Astrocyte of the spinal cord (primary cell): ENCODE results near the gene ZFTA.
"Not testable (repeated sequence)": the region's sequence is repeated elsewhere in the genome, so short reads cannot be mapped to it uniquely, and the experiment has no call there.

Experiments used
- DNase-seq: peaks from one replicate; pipeline ENCODE4 v3.0.0; 2011; ENCODE audit warnings: low read depth, low spot score
- H3K4me3 ChIP-seq: 2 replicates; pipeline ENCODE4 v1.5.1; 2011; ENCODE audit warnings: low read depth, mild to moderate bottlenecking, low read length, moderate library complexity
- in situ Hi-C: cut with HindIII; loops from 2 replicates; pipeline ENCODE4 v1.10.0; 2017; ENCODE audit warnings: low sequenced_read_pairs
- TF ChIP-seq, protein P1 (sequence below): IDR thresholded peaks from 2 replicates; pipeline ENCODE4 v1.5.1; 2012; ENCODE audit warnings: low read depth, mild to moderate bottlenecking, low read length, inconsistent platforms

ZFTA gene

GRCh38 chr11:63813035-63813562 lies 44.5 kb upstream of the ZFTA start, which contains the start of gene SPINDOC:
Gene SPINDOC (plus strand): TSS chr11:63813456. CDS start chr11:63813687, 231 bp downstream.
- in situ Hi-C loops, result no loop called here
- peak; percentile 63 for DNase-seq
- peak within 1 kb of the TSS; percentile 89 for H3K4me3 ChIP-seq
- TF ChIP-seq, protein P1, sequence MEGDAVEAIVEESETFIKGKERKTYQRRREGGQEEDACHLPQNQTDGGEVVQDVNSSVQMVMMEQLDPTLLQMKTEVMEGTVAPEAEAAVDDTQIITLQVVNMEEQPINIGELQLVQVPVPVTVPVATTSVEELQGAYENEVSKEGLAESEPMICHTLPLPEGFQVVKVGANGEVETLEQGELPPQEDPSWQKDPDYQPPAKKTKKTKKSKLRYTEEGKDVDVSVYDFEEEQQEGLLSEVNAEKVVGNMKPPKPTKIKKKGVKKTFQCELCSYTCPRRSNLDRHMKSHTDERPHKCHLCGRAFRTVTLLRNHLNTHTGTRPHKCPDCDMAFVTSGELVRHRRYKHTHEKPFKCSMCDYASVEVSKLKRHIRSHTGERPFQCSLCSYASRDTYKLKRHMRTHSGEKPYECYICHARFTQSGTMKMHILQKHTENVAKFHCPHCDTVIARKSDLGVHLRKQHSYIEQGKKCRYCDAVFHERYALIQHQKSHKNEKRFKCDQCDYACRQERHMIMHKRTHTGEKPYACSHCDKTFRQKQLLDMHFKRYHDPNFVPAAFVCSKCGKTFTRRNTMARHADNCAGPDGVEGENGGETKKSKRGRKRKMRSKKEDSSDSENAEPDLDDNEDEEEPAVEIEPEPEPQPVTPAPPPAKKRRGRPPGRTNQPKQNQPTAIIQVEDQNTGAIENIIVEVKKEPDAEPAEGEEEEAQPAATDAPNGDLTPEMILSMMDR, result no peak

DNA sequence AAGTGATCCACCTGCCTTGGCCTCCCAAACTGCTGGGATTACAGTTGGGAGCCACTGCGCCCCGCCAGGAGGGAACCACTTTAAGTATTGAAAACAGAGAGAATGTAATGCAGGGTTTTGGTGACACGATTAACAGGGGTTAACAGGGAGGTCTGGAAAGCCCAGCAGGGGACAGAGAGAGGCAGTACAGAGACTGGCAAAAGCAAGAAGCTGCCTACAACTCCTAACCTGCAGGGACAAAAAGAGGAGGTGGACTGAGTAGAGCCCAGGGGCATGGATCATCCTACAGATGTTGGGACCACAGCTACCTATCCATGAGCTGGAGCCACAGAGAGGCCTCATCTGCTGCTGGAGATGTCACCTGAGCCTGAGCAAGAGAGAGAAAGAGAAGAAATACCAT lies 42.9 kb upstream of the ZFTA start:
- no peak for DNase-seq
- in situ Hi-C loops, result no loop called here
- TF ChIP-seq, protein P1, result no peak
- H3K4me3 ChIP-seq, result no peak overlapping the region

- in situ Hi-C loops, H3K4me3 ChIP-seq, DNase-seq: not testable (repeated sequence)
These were observed 41.8 kb upstream of the ZFTA start for GRCh38 chr11:63810383-63810782.

DNA sequence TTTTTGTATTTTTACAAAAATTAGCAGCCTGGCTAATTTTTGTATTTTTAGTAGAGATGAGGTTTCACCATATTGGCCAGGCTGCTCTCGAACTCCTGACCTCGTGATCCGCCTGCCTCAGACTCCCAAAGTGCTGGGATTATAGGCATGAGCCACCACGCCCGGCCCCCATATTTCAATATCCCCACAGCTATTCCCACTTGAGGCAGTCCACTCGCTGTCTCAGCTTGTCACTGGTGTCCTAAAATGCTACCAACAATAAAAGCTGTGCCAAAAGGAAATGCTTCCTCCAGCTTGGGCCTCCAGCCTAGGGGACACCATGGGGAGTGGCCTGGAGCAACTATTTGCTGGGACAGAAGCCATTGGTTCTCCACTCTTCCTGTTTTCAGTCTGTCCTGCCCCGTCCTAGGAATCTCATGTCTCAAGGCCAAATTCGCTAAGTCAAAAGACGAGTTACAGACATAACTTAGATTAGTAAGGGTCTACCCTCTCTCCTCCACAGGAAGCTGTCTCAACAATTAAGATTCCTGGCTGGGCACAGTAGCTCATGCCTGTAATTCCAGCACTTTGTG lies 37.4 kb upstream of the ZFTA start:
- in situ Hi-C loops, result no loop called here

DNA sequence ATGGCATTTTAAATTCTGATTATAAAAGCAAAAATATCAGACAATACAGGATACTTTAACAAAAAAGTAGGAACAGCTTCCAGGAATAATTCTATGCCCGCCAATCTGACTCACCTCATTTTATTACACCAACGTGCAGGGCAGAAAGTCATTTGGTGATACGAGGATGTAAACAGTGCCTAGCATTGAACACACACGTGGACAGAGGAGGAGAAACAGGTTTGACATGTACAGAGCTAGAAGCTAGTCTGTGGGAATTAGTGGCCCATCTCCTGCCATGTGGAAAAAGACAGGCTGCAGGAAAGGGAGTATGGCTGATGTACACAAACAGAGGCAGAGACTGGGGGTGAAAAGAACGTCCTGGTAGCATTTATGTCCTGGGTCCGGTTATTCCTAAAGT lies 35.7 kb upstream of the ZFTA start:
- in situ Hi-C loops, result no loop called here
- no peak for DNase-seq
- no peak overlapping the region for H3K4me3 ChIP-seq
- TF ChIP-seq, protein P1, result no peak

More for the DNA sequence above, 37.4 kb upstream of the ZFTA start:
- TF ChIP-seq, protein P1, result no peak
- no peak for DNase-seq
- H3K4me3 ChIP-seq, result no peak overlapping the region

DNA sequence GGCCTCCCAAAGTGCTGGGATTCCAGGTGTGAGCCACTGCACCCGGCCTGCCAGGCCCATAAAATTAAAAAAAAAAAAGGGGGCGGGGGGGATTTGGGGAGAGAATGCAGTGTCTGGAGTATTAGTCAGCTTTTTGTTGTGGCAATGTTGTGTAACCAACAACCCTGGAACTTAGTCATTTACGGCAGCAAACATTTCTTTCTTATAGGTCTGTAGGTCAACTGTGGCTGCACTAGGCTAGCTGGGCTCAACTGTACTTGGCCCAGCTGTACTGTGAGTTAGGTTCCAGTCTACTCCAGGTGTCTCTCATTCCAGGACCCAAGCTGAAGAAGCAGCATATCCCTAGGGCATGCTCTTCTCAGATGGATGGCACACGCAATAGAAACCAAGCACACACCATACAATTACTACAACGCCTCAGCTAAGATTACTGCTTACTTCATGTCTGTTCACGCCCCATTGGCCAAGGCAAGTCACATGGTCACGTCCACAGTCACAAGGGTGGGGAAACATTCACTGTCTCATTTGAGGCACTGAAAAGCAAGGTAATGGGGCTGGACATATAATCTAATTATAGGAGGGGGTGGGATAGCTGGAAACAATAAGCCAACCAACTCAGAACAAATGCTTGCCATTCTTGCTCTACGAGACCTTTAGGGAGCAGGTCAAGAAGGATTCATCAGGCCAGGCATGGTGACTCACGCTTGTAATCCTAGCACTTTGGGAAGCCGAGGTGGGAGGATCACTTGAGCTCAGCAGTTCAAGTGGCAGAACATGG lies 34.3 kb upstream of the ZFTA start:
- H3K4me3 ChIP-seq, result no peak overlapping the region
- TF ChIP-seq, protein P1, result no peak
- no peak for DNase-seq
- in situ Hi-C loops, result no loop called here

DNA sequence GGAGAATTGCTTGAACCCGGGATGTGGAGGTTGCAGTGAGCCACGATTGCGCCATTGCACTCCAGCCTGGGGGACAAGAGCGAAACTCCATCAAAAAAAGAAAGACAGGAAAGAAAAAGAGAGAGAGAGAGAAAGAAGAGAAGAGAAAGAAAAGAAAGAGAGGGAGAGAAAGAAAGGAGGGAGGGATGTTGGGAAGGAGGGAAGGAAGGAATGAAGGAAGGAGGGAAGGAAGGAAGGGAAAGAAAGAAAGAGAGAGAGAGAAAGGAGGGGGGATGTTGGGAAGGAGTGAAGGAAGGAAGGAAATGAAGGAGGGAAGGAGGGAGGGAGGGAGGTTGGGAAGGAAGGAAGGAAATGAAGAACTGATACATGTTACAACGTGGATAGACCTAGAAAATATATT lies 32.3 kb upstream of the ZFTA start:
- in situ Hi-C loops, result no loop called here
- no peak for DNase-seq
- TF ChIP-seq, protein P1, result no peak

More for the DNA sequence above, 32.3 kb upstream of the ZFTA start:
- no peak overlapping the region for H3K4me3 ChIP-seq
